Stimulated activated naive B cell treated with anti-CD40 and anti-IgM and Interleukin-4, amounts not matched to agents 10 μg/mL and 1 μg/mL and 100 μg/mL, for 72 hours (primary cell): Measurements from ENCODE around the gene PLS1.

ENCODE experiments used
- ATAC-seq, 2 donors: fragments of 150-1000 bp; cut with Tn5 transposase; replicated peaks; 2 replicates each; pipeline ENCODE4 v1.10.0; 2021; ENCODE audit warnings: moderate library complexity in 1 of 2
- DNase-seq: peaks from one replicate; pipeline ENCODE4 v3.0.0; 2021
- H3K27ac Mint-ChIP-seq: one replicate; pipeline ENCODE4 v1.8.0; 2022; ENCODE audit warnings: mild to moderate bottlenecking, mixed read lengths
- H3K27me3 Mint-ChIP-seq, 2 donors: one replicate each; pipeline ENCODE4 v1.8.0; 2022; ENCODE audit warnings: mixed read lengths in 2 of 2
- H3K36me3 Mint-ChIP-seq, 2 donors: one replicate each; pipeline ENCODE4 v1.8.0; 2022; ENCODE audit warnings: mixed read lengths in 2 of 2, mild to moderate bottlenecking in 1 of 2
- H3K4me1 Mint-ChIP-seq, 2 donors: one replicate each; pipeline ENCODE4 v1.8.0; 2022; ENCODE audit warnings: mixed read lengths in 2 of 2, mild to moderate bottlenecking in 1 of 2
- H3K4me3 Mint-ChIP-seq, 2 donors: one replicate each; pipeline ENCODE4 v1.8.0; 2022; ENCODE audit warnings: mild to moderate bottlenecking in 2 of 2, mixed read lengths in 2 of 2, moderate library complexity in 1 of 2
- H3K9me3 Mint-ChIP-seq, 2 donors: one replicate each; pipeline ENCODE4 v1.8.0; 2022; ENCODE audit warnings: mixed read lengths in 2 of 2, mild to moderate bottlenecking in 1 of 2

The PLS1 gene

GRCh38 chr3:142636664-142637063, 40.5 kb downstream of the PLS1 start:
- no peak for ATAC-seq
- no peaks in the 10 kb centered on the region for H3K27me3 Mint-ChIP-seq
- H3K9me3 Mint-ChIP-seq: no peaks in the 10 kb centered on the region
- DNase-seq: no peak
- H3K27ac Mint-ChIP-seq: no peak overlapping the region
- H3K36me3 Mint-ChIP-seq: no peaks in the 10 kb centered on the region
- H3K4me3 Mint-ChIP-seq: no peak overlapping the region
- no peaks in the 10 kb centered on the region for H3K4me1 Mint-ChIP-seq

GRCh38 chr3:142638291-142638690, 42.1 kb downstream of the PLS1 start:
- Mint-ChIP-seq H3K4me1 (no peaks in the 10 kb centered on the region), H3K36me3 (no peaks in the 10 kb centered on the region), H3K27me3 (no peaks in the 10 kb centered on the region), H3K9me3 (no peaks in the 10 kb centered on the region), H3K4me3 (no peak overlapping the region), H3K27ac (no peak overlapping the region)
- ATAC-seq (no peak), DNase-seq (no peak)

GRCh38 chr3:142641504-142641903, 45.3 kb downstream of the PLS1 start:
- no peaks in the 10 kb centered on the region for H3K36me3 Mint-ChIP-seq
- no peaks in the 10 kb centered on the region for H3K9me3 Mint-ChIP-seq
- no peaks in the 10 kb centered on the region for H3K27me3 Mint-ChIP-seq
- DNase-seq (no peak), ATAC-seq (no peak)
- no peak overlapping the region for H3K4me3 Mint-ChIP-seq
- no peak overlapping the region for H3K27ac Mint-ChIP-seq
- H3K4me1 Mint-ChIP-seq: no peaks in the 10 kb centered on the region

GRCh38 chr3:142642956-142643355, 46.8 kb downstream of the PLS1 start:
- no peak overlapping the region for H3K4me3 Mint-ChIP-seq
- H3K36me3 Mint-ChIP-seq: no peaks in the 10 kb centered on the region
- H3K9me3 Mint-ChIP-seq: no peaks in the 10 kb centered on the region
- no peak overlapping the region for H3K27ac Mint-ChIP-seq
- no peak for ATAC-seq
- no peak for DNase-seq
- no peaks in the 10 kb centered on the region for H3K4me1 Mint-ChIP-seq
- no peaks in the 10 kb centered on the region for H3K27me3 Mint-ChIP-seq

GRCh38 chr3:142644502-142644901, 48.3 kb downstream of the PLS1 start:
- H3K27ac Mint-ChIP-seq: no peak overlapping the region
- no peak for ATAC-seq
- no peaks in the 10 kb centered on the region for H3K27me3 Mint-ChIP-seq
- H3K4me1 Mint-ChIP-seq: no peaks in the 10 kb centered on the region
- H3K36me3 Mint-ChIP-seq: no peaks in the 10 kb centered on the region
- DNase-seq: no peak
- no peaks in the 10 kb centered on the region for H3K9me3 Mint-ChIP-seq
- H3K4me3 Mint-ChIP-seq: no peak overlapping the region

GRCh38 chr3:142645236-142645793, 49.1 kb downstream of the PLS1 start:
- H3K4me3 Mint-ChIP-seq: no peak overlapping the region
- no peak overlapping the region for H3K27ac Mint-ChIP-seq
- no peak for DNase-seq
- peaks cover under 1 to 3% of the 10 kb centered on the region in 2 donors for H3K4me1 Mint-ChIP-seq
- H3K9me3 Mint-ChIP-seq: no peaks in the 10 kb centered on the region
- H3K36me3 Mint-ChIP-seq: no peaks in the 10 kb centered on the region
- H3K27me3 Mint-ChIP-seq: no peaks in the 10 kb centered on the region
- ATAC-seq: no peak

GRCh38 chr3:142646020-142646785, 50.0 kb downstream of the PLS1 start:
- no peak overlapping the region for H3K27ac Mint-ChIP-seq
- H3K4me3 Mint-ChIP-seq: no peak overlapping the region
- no peaks in the 10 kb centered on the region for H3K36me3 Mint-ChIP-seq
- ATAC-seq (no peak), DNase-seq (no peak)
- H3K9me3 Mint-ChIP-seq: no peaks in the 10 kb centered on the region
- H3K27me3 Mint-ChIP-seq: no peaks in the 10 kb centered on the region
- H3K4me1 Mint-ChIP-seq: peaks cover 2 to 4% of the 10 kb centered on the region in 2 donors

GRCh38 chr3:142647856-142648255, 51.7 kb downstream of the PLS1 start:
- no peak for ATAC-seq
- H3K4me1 Mint-ChIP-seq: peaks cover 2 to 4% of the 10 kb centered on the region in 2 donors

GRCh38 chr3:142648950-142649349, 52.8 kb downstream of the PLS1 start:
- no peaks in the 10 kb centered on the region for H3K27me3 Mint-ChIP-seq
- no peak overlapping the region for H3K27ac Mint-ChIP-seq
- no peaks in the 10 kb centered on the region for H3K9me3 Mint-ChIP-seq
- ATAC-seq: no peak
- DNase-seq: no peak
- H3K4me1 Mint-ChIP-seq: peaks cover 2 to 4% of the 10 kb centered on the region in 2 donors
- no peak overlapping the region for H3K4me3 Mint-ChIP-seq
- no peaks in the 10 kb centered on the region for H3K36me3 Mint-ChIP-seq

More at GRCh38 chr3:142647856-142648255, 51.7 kb downstream of the PLS1 start:
- Mint-ChIP-seq H3K27me3 (no peaks in the 10 kb centered on the region), H3K9me3 (no peaks in the 10 kb centered on the region), H3K4me3 (no peak overlapping the region), H3K27ac (no peak overlapping the region), H3K36me3 (no peaks in the 10 kb centered on the region)
- no peak for DNase-seq

- Mint-ChIP-seq H3K4me3 (no peak overlapping the region), H3K9me3 (no peaks in the 10 kb centered on the region), H3K27ac (no peak overlapping the region), H3K36me3 (no peaks in the 10 kb centered on the region), H3K4me1 (peaks cover 2 to 4% of the 10 kb centered on the region in 2 donors), H3K27me3 (no peaks in the 10 kb centered on the region)
- no peak for ATAC-seq
- DNase-seq: no peak
Observed at GRCh38 chr3:142650001-142650693, 54.0 kb downstream of the PLS1 start.

GRCh38 chr3:142651711-142652110, 55.5 kb downstream of the PLS1 start:
- ATAC-seq: no peak
- H3K4me3 Mint-ChIP-seq: no peak overlapping the region

GRCh38 chr3:142652826-142653292, 56.7 kb downstream of the PLS1 start:
- Mint-ChIP-seq H3K4me3 (no peak overlapping the region), H3K36me3 (no peaks in the 10 kb centered on the region), H3K4me1 (peaks cover 2 to 9% of the 10 kb centered on the region in 2 donors), H3K9me3 (no peaks in the 10 kb centered on the region), H3K27me3 (no peaks in the 10 kb centered on the region), H3K27ac (no peak overlapping the region)
- no peak for DNase-seq
- ATAC-seq: no peak

More at GRCh38 chr3:142651711-142652110, 55.5 kb downstream of the PLS1 start:
- Mint-ChIP-seq H3K4me1 (peaks cover 2 to 9% of the 10 kb centered on the region in 2 donors), H3K36me3 (no peaks in the 10 kb centered on the region), H3K9me3 (no peaks in the 10 kb centered on the region), H3K27ac (no peak overlapping the region), H3K27me3 (no peaks in the 10 kb centered on the region)
- DNase-seq: no peak

GRCh38 chr3:142656575-142656974, 60.4 kb downstream of the PLS1 start:
- Mint-ChIP-seq H3K36me3 (no peaks in the 10 kb centered on the region), H3K27ac (no peak overlapping the region), H3K9me3 (no peaks in the 10 kb centered on the region), H3K27me3 (no peaks in the 10 kb centered on the region), H3K4me1 (peaks cover 0 to 5% of the 10 kb centered on the region in 2 donors), H3K4me3 (no peak overlapping the region)
- ATAC-seq (no peak), DNase-seq (no peak)

- H3K27me3 Mint-ChIP-seq: no peaks in the 10 kb centered on the region
- DNase-seq (no peak), ATAC-seq (no peak)
- no peaks in the 10 kb centered on the region for H3K9me3 Mint-ChIP-seq
- H3K4me1 Mint-ChIP-seq: peaks cover 0 to 5% of the 10 kb centered on the region in 2 donors
- no peak overlapping the region for H3K4me3 Mint-ChIP-seq
- H3K27ac Mint-ChIP-seq: no peak overlapping the region
- H3K36me3 Mint-ChIP-seq: no peaks in the 10 kb centered on the region
Observed at GRCh38 chr3:142657033-142657432, 60.8 kb downstream of the PLS1 start.

- Mint-ChIP-seq H3K4me3 (no peak overlapping the region), H3K9me3 (no peaks in the 10 kb centered on the region), H3K4me1 (peaks cover 0 to 5% of the 10 kb centered on the region in 2 donors), H3K27me3 (no peaks in the 10 kb centered on the region), H3K27ac (no peak overlapping the region), H3K36me3 (no peaks in the 10 kb centered on the region)
- DNase-seq: no peak
- no peak for ATAC-seq
Observed at GRCh38 chr3:142660383-142660782, 64.2 kb downstream of the PLS1 start.
